ENCODE data around the gene YY2. TPM values are rescaled to one million over a fixed set of nuclear protein-coding genes. Genes with fewer than 3 reads are reported as not detected.

The YY2 gene
- polyA plus RNA-seq, 1 donor from 2014 or later, result 2.4 TPM

GRCh38 chrX:21821875-21822274 is 33.9 kb upstream of the YY2 start:
- no peaks in the 10 kb centered on the region for H3F3A ChIP-seq (ENCODE audit: insufficient read depth, low read length, poor library complexity, severe bottlenecking)

GRCh38 chrX:21831496-21831895 is 24.3 kb upstream of the YY2 start:
- Histone ChIP-seq H3K36me3 (ENCODE audit: insufficient read depth, low read length) (no peaks in the 10 kb centered on the region), H3K9me2 (ENCODE audit: insufficient read depth, low read length) (no peaks in the 10 kb centered on the region), H4K20me1 (ENCODE audit: insufficient read depth) (no peaks in the 10 kb centered on the region), H3K9ac (ENCODE audit: low read length) (no peak overlapping the region), H2AFZ (ENCODE audit: low read depth, low read length) (no peak overlapping the region), H3K4me2 (ENCODE audit: low read length) (no peak overlapping the region), H3F3A (ENCODE audit: insufficient read depth, low read length, poor library complexity, severe bottlenecking) (no peaks in the 10 kb centered on the region), H3K4me3 (ENCODE audit: low read length) (no peak overlapping the region), H3K27me3 (ENCODE audit: insufficient read depth, low read depth, low read length) (no peaks in the 10 kb centered on the region), H3K9me3 (ENCODE audit: low read length) (no peaks in the 10 kb centered on the region), H3K79me2 (replicated peaks; ENCODE audit: insufficient read depth, low read length) (no peaks in the 10 kb centered on the region), H3K27ac (ENCODE audit: low read length) (no peak overlapping the region)
- TF ChIP-seq EP300 (conservative IDR thresholded peaks at IDR 0.05; ENCODE audit: poor library complexity, severe bottlenecking) (no peak), POLR2AphosphoS5 (IDR thresholded peaks at IDR 0.05) (no peak), TAF1 (IDR thresholded peaks at IDR 0.05; ENCODE audit: low read depth) (no peak), REST (IDR thresholded peaks at IDR 0.05; ENCODE audit: borderline replicate concordance) (no peak), RAD21 (conservative IDR thresholded peaks at IDR 0.05) (no peak), EZH2 (IDR thresholded peaks at IDR 0.05; ENCODE audit: borderline replicate concordance, insufficient read depth, low read length, poor library complexity, severe bottlenecking) (no peak), CTCF (IDR thresholded peaks at IDR 0.05; ENCODE audit: poor library complexity, severe bottlenecking) (no peak)

More at GRCh38 chrX:21821875-21822274, 33.9 kb upstream of the YY2 start:
- Histone ChIP-seq H3K9me2 (ENCODE audit: insufficient read depth, low read length) (no peaks in the 10 kb centered on the region), H3K9me3 (ENCODE audit: low read length) (no peaks in the 10 kb centered on the region), H3K4me2 (ENCODE audit: low read length) (no peak overlapping the region), H3K4me3 (ENCODE audit: low read length) (no peak overlapping the region), H2AFZ (ENCODE audit: low read depth, low read length) (no peak overlapping the region), H3K27ac (ENCODE audit: low read length) (no peak overlapping the region), H3K36me3 (ENCODE audit: insufficient read depth, low read length) (no peaks in the 10 kb centered on the region), H3K27me3 (ENCODE audit: insufficient read depth, low read depth, low read length) (no peaks in the 10 kb centered on the region), H3K79me2 (replicated peaks; ENCODE audit: insufficient read depth, low read length) (no peaks in the 10 kb centered on the region), H3K9ac (ENCODE audit: low read length) (no peak overlapping the region), H4K20me1 (ENCODE audit: insufficient read depth) (no peaks in the 10 kb centered on the region)
- TF ChIP-seq CTCF (IDR thresholded peaks at IDR 0.05; ENCODE audit: poor library complexity, severe bottlenecking) (no peak), POLR2AphosphoS5 (IDR thresholded peaks at IDR 0.05) (no peak), SMC3 (conservative IDR thresholded peaks at IDR 0.05; ENCODE audit: poor library complexity) (no peak), MXI1 (conservative IDR thresholded peaks at IDR 0.05; ENCODE audit: poor library complexity, severe bottlenecking) (no peak), TAF1 (IDR thresholded peaks at IDR 0.05; ENCODE audit: low read depth) (no peak), REST (IDR thresholded peaks at IDR 0.05; ENCODE audit: borderline replicate concordance) (no peak), EP300 (conservative IDR thresholded peaks at IDR 0.05; ENCODE audit: poor library complexity, severe bottlenecking) (no peak), EZH2 (IDR thresholded peaks at IDR 0.05; ENCODE audit: borderline replicate concordance, insufficient read depth, low read length, poor library complexity, severe bottlenecking) (no peak), RAD21 (conservative IDR thresholded peaks at IDR 0.05) (no peak)
